ENCODE measurements around the gene LGI2. TPM values are rescaled to one million over a fixed set of nuclear protein-coding genes. Genes with fewer than 3 reads are reported as not detected.
A peak's percentile ranks its signal among the peaks of the same experiment; 100 is the strongest.

Gene LGI2
- total RNA-seq: 10 to 100 TPM in 2 of 4 donors, 1 to 10 TPM in 2; 4.6 to 13.7 (median 9.7) TPM

GRCh38 chr4:25030277-25031076 is at the start of gene LGI2:
Gene LGI2 (minus strand): TSS chr4:25030946. CDS start chr4:25030693, 253 bp downstream.
- Histone ChIP-seq H3K27me3 (no peaks in the 10 kb centered on the region), H3K36me3 (peaks cover 0 to 8% (median 0%) of the 10 kb centered on the region in 4 donors), H3K9me3 (no peaks in the 10 kb centered on the region), H3K4me3 (peak within 1 kb of the TSS; percentile 68 to 74 (median 70)), H3K27ac (replicated peaks in 1 of 4) (peak within 1 kb of the TSS; percentile 82 to 86 (median 84)), H3K4me1 (peaks cover 13 to 44% (median 33%) of the 10 kb centered on the region in 4 donors)
- 0% methylated on average over 10 of the region's 92 CpGs for WGBS
- no peak for DNase-seq (ENCODE audit: extremely low spot score)
- TF ChIP-seq POLR2A (IDR thresholded peaks at IDR 0.05; ENCODE audit: low read depth): no peak
- no peak for TF ChIP-seq POLR2AphosphoS5 (IDR thresholded peaks at IDR 0.05)
- no peak for TF ChIP-seq CTCF (IDR thresholded peaks at IDR 0.05)
- TF ChIP-seq EP300 (IDR thresholded peaks at IDR 0.05): no peak
- intact Hi-C loops (cut with DNase I): loop anchor here (10.0 kb wide), 1 partner anchor 546 kb away; no protein-coding TSS in a partner anchor

- DNase-seq (ENCODE audit: extremely low spot score): no peak
- H3K36me3 ChIP-seq: no peaks in the 10 kb centered on the region
- no peaks in the 10 kb centered on the region for H3K9me3 ChIP-seq
- no peak overlapping the region for H3K27ac ChIP-seq (replicated peaks in 1 of 4)
- H3K27me3 ChIP-seq: no peaks in the 10 kb centered on the region
- H3K4me3 ChIP-seq: no peak overlapping the region
- no peaks in the 10 kb centered on the region for H3K4me1 ChIP-seq
- WGBS: 96% methylated on average over 4 of the region's 4 CpGs
- intact Hi-C loops (cut with DNase I): no loop called here
- no peak for TF ChIP-seq EP300 (IDR thresholded peaks at IDR 0.05)
- TF ChIP-seq POLR2A (IDR thresholded peaks at IDR 0.05; ENCODE audit: low read depth): no peak
- TF ChIP-seq CTCF (IDR thresholded peaks at IDR 0.05): no peak
- no peak for TF ChIP-seq POLR2AphosphoS5 (IDR thresholded peaks at IDR 0.05)
These were observed 47.8 kb upstream of the LGI2 start for GRCh38 chr4:25078523-25078922.

GRCh38 chr4:25076625-25077398 is 46.1 kb upstream of the LGI2 start:
- WGBS: 80% methylated on average over 3 of the region's 3 CpGs
- H3K27ac ChIP-seq (replicated peaks in 1 of 4): no peak overlapping the region
- DNase-seq (ENCODE audit: extremely low spot score): no peak
- H3K9me3 ChIP-seq: no peaks in the 10 kb centered on the region
- no peaks in the 10 kb centered on the region for H3K36me3 ChIP-seq
- no peaks in the 10 kb centered on the region for H3K27me3 ChIP-seq
- no peak overlapping the region for H3K4me3 ChIP-seq
- intact Hi-C loops (cut with DNase I): no loop called here
- H3K4me1 ChIP-seq: peaks cover 0 to 7% (median 0%) of the 10 kb centered on the region in 4 donors
- no peak for TF ChIP-seq CTCF (IDR thresholded peaks at IDR 0.05)
- TF ChIP-seq POLR2A (IDR thresholded peaks at IDR 0.05; ENCODE audit: low read depth): no peak
- TF ChIP-seq EP300 (IDR thresholded peaks at IDR 0.05): no peak
- no peak for TF ChIP-seq POLR2AphosphoS5 (IDR thresholded peaks at IDR 0.05)

GRCh38 chr4:25075851-25076250 is 45.1 kb upstream of the LGI2 start:
- H3K4me3 ChIP-seq: no peak overlapping the region
- no peaks in the 10 kb centered on the region for H3K27me3 ChIP-seq
- H3K36me3 ChIP-seq: no peaks in the 10 kb centered on the region
- TF ChIP-seq CTCF (IDR thresholded peaks at IDR 0.05) (no peak), POLR2A (IDR thresholded peaks at IDR 0.05; ENCODE audit: low read depth) (no peak), EP300 (IDR thresholded peaks at IDR 0.05) (no peak), POLR2AphosphoS5 (IDR thresholded peaks at IDR 0.05) (no peak)
- 79% methylated on average over 3 of the region's 4 CpGs for WGBS
- DNase-seq (ENCODE audit: extremely low spot score): no peak
- intact Hi-C loops (cut with DNase I): no loop called here
- H3K4me1 ChIP-seq: peaks cover 0 to 7% (median 0%) of the 10 kb centered on the region in 4 donors
- H3K9me3 ChIP-seq: no peaks in the 10 kb centered on the region
- H3K27ac ChIP-seq (replicated peaks in 1 of 4): no peak overlapping the region

Data from esophagus muscularis mucosa (tissue), 4 donors.